Liver (tissue), 9 donors: ENCODE measurements around the gene DSTN. TPM values are rescaled to one million over a fixed set of nuclear protein-coding genes. Genes with fewer than 3 reads are reported as not detected.

ENCODE experiments used
- DNase-seq: peaks from one replicate; pipeline ENCODE4 v3.0.0-alpha.2; 2017; ENCODE audit warnings: low spot score
- H3K27ac ChIP-seq, 2 donors: one replicate each; pipeline ENCODE4 v1.7.0; 2013; ENCODE audit warnings: inconsistent platforms in 2 of 2, low read length in 2 of 2, control low read depth in 1 of 2, low read depth in 1 of 2, mild to moderate bottlenecking in 1 of 2
- H3K27me3 ChIP-seq, 4 donors: one replicate each; pipeline versions ENCODE4 v1.6.1 to v1.7.0; 2013; ENCODE audit warnings: low read length in 3 of 4, inconsistent platforms in 1 of 4, mild to moderate bottlenecking in 1 of 4, moderate library complexity in 1 of 4; ENCODE audit not compliant: control insufficient read depth in 4 of 4, insufficient read depth in 4 of 4
- H3K36me3 ChIP-seq, 4 donors: one replicate each; pipeline versions ENCODE4 v1.6.1 to v1.7.0; 2013; ENCODE audit warnings: low read length in 3 of 4, mild to moderate bottlenecking in 3 of 4, low read depth in 1 of 4, moderate library complexity in 1 of 4; ENCODE audit not compliant: control insufficient read depth in 4 of 4, insufficient read depth in 3 of 4
- H3K4me1 ChIP-seq, 4 donors: one replicate each; pipeline versions ENCODE4 v1.6.1 to v1.7.0; 2013; ENCODE audit warnings: low read length in 3 of 4, mild to moderate bottlenecking in 3 of 4, moderate library complexity in 1 of 4; ENCODE audit not compliant: control insufficient read depth in 4 of 4, insufficient read depth in 4 of 4
- H3K4me3 ChIP-seq, 3 donors: one replicate each; pipeline versions ENCODE4 v1.6.1 to v1.7.0; 2013; ENCODE audit warnings: low read length in 3 of 3, control low read depth in 1 of 3, low read depth in 1 of 3, mild to moderate bottlenecking in 1 of 3
- H3K9ac ChIP-seq, 2 donors: one replicate each; pipeline ENCODE4 v1.7.0; 2013; ENCODE audit warnings: low read length in 2 of 2, mild to moderate bottlenecking in 2 of 2, moderate library complexity in 2 of 2, control low read depth in 1 of 2, low read depth in 1 of 2
- H3K9me3 ChIP-seq, 4 donors: one replicate each; pipeline versions ENCODE4 v1.6.1 to v1.7.0; 2013; ENCODE audit warnings: low read length in 3 of 4; ENCODE audit not compliant: control insufficient read depth in 4 of 4
- ATF3 ChIP-seq: IDR thresholded peaks from 2 replicates; pipeline ENCODE4 v1.6.1; 2016; ENCODE audit warnings: antibody characterized with exemption
- CTCF ChIP-seq: fragments of 150-350 bp; IDR thresholded peaks from 2 replicates; pipeline ENCODE4 v1.5.1; 2017; ENCODE audit warnings: improper control_type of control experiment, low read depth, low read length; ENCODE audit not compliant: missing input control
- EGR1 ChIP-seq, 2 donors: IDR thresholded peaks; 2 replicates each; pipeline ENCODE4 v1.6.1; 2016 to 2018; ENCODE audit warnings: antibody characterized with exemption in 2 of 2, low read depth in 2 of 2
- FOXA1 ChIP-seq: IDR thresholded peaks from 2 replicates; pipeline ENCODE4 v1.6.1; 2016; ENCODE audit warnings: antibody characterized with exemption
- FOXA2 ChIP-seq: IDR thresholded peaks from 2 replicates; pipeline ENCODE4 v1.6.1; 2016; ENCODE audit warnings: antibody characterized with exemption
- GABPA ChIP-seq, 2 donors: IDR thresholded peaks in 1 of 2; conservative IDR thresholded peaks in 1 of 2; 2 replicates each; pipeline ENCODE4 v1.6.1; 2016; ENCODE audit warnings: antibody characterized with exemption in 2 of 2, mild to moderate bottlenecking in 1 of 2, moderate library complexity in 1 of 2
- HNF4A ChIP-seq, 2 donors: conservative IDR thresholded peaks; 2 replicates each; pipeline ENCODE4 v1.6.1; 2016; ENCODE audit warnings: antibody characterized with exemption in 2 of 2, mild to moderate bottlenecking in 2 of 2
- HNF4G ChIP-seq: IDR thresholded peaks from 2 replicates; pipeline ENCODE4 v1.6.1; 2016; ENCODE audit warnings: antibody characterized with exemption
- JUND ChIP-seq, 2 donors: IDR thresholded peaks; 2 replicates each; pipeline ENCODE4 v1.6.1; 2016; ENCODE audit warnings: antibody characterized with exemption in 2 of 2
- MAX ChIP-seq: IDR thresholded peaks from 2 replicates; pipeline ENCODE4 v1.6.1; 2016; ENCODE audit warnings: antibody characterized with exemption
- NR2F2 ChIP-seq: IDR thresholded peaks from 2 replicates; pipeline ENCODE4 v1.6.1; 2016; ENCODE audit warnings: antibody characterized with exemption
- RAD21 ChIP-seq, 2 donors: IDR thresholded peaks; 2 replicates each; pipeline ENCODE4 v1.6.1; 2016; ENCODE audit warnings: antibody characterized with exemption in 2 of 2, mild to moderate bottlenecking in 2 of 2
- REST ChIP-seq: IDR thresholded peaks from 2 replicates; pipeline ENCODE4 v1.6.1; 2016; ENCODE audit warnings: antibody characterized with exemption, mild to moderate bottlenecking
- RXRA ChIP-seq, 2 donors: IDR thresholded peaks; 2 replicates each; pipeline ENCODE4 v1.6.1; 2017 to 2018; ENCODE audit warnings: antibody characterized with exemption in 2 of 2, mild to moderate bottlenecking in 1 of 2
- SP1 ChIP-seq: IDR thresholded peaks from 2 replicates; pipeline ENCODE4 v1.6.1; 2018; ENCODE audit warnings: antibody characterized with exemption, mild to moderate bottlenecking
- TAF1 ChIP-seq: conservative IDR thresholded peaks from 2 replicates; pipeline ENCODE4 v1.6.1; 2016; ENCODE audit warnings: antibody characterized with exemption, mild to moderate bottlenecking
- YY1 ChIP-seq: IDR thresholded peaks from 2 replicates; pipeline ENCODE4 v1.6.1; 2016; ENCODE audit warnings: antibody characterized with exemption, mild to moderate bottlenecking
- ZBTB33 ChIP-seq: IDR thresholded peaks from 2 replicates; pipeline ENCODE4 v1.6.1; 2016; ENCODE audit warnings: antibody characterized with exemption
- polyA plus RNA-seq, 2 donors: library from polyadenylated mRNA; stranded (reverse) in 1 of 2; unstranded in 1 of 2; fragments of 200-250 nt in 1 of 2; fragments of >200 nt in 1 of 2; fragmentation: Nextera tagmentation in 1 of 2; extraction: Ambion mirVana in 1 of 2; gene quantifications; one replicate each; pipeline versions ENCODE4 v1.2.1 to v1.2.3, GENCODE V29; 2013 to 2015
- total RNA-seq, 2 donors: library from RNA; depleted of rRNA; stranded (reverse); fragments of >200 nt; gene quantifications; one replicate each; pipeline ENCODE4 v1.2.3, GENCODE V29; 2014
- donor health status: healthy.
- donor health status: healthy.
- donor health status: healthy.
- donor health status: healthy.
- donor health status: healthy.

Gene DSTN
- total and polyA plus RNA-seq, 4 donors = 39.9 to 137 (median 108) TPM

- TF ChIP-seq REST (no peak), EGR1 (IDR thresholded peaks at IDR 0.05; ENCODE audit: low read depth in 2 of 2) (no peak), SP1 (no peak)
These were observed 24.0 kb downstream of the DSTN start (continued) for GRCh38 chr20:17593902-17594301.

- Histone ChIP-seq H3K4me3 (no peak overlapping the region), H3K9me3 (no peaks in the 10 kb centered on the region), H3K27me3 (no peaks in the 10 kb centered on the region), H3K36me3 (no peaks in the 10 kb centered on the region), H3K4me1 (peaks cover 0 to 6% (median 5%) of the 10 kb centered on the region in 4 donors), H3K27ac (no peak overlapping the region), H3K9ac (no peak overlapping the region)
- TF ChIP-seq RXRA (IDR thresholded peaks at IDR 0.05) (no peak), TAF1 (no peak), ZBTB33 (no peak), SP1 (no peak), HNF4A (conservative IDR thresholded peaks at IDR 0.05) (no peak), GABPA (IDR thresholded peaks at IDR 0.05 in 1 of 2, conservative IDR thresholded peaks at IDR 0.05 in 1 of 2) (no peak), EGR1 (IDR thresholded peaks at IDR 0.05; ENCODE audit: low read depth in 2 of 2) (no peak), FOXA1 (no peak), ATF3 (no peak), JUND (IDR thresholded peaks at IDR 0.05) (no peak), RAD21 (IDR thresholded peaks at IDR 0.05) (no peak), HNF4G (no peak), NR2F2 (no peak), MAX (no peak), FOXA2 (no peak), CTCF (no peak), REST (no peak), YY1 (no peak)
- no peak for DNase-seq
These were observed 24.6 kb downstream of the DSTN start for GRCh38 chr20:17594443-17594842.
